NCI-H2029 treated with DMSO at 0.1 percent for 48 hours (cell line): ENCODE measurements around the gene FBXO38.
"Not testable (repeated sequence)": the region's sequence is repeated elsewhere in the genome, so short reads cannot be mapped to it uniquely, and the experiment has no call there.

ENCODE experiments used
- DNase-seq: peaks from one replicate; lab custom pipeline; 2025; lab: John Stamatoyannopoulos, UW

FBXO38 gene

DNA sequence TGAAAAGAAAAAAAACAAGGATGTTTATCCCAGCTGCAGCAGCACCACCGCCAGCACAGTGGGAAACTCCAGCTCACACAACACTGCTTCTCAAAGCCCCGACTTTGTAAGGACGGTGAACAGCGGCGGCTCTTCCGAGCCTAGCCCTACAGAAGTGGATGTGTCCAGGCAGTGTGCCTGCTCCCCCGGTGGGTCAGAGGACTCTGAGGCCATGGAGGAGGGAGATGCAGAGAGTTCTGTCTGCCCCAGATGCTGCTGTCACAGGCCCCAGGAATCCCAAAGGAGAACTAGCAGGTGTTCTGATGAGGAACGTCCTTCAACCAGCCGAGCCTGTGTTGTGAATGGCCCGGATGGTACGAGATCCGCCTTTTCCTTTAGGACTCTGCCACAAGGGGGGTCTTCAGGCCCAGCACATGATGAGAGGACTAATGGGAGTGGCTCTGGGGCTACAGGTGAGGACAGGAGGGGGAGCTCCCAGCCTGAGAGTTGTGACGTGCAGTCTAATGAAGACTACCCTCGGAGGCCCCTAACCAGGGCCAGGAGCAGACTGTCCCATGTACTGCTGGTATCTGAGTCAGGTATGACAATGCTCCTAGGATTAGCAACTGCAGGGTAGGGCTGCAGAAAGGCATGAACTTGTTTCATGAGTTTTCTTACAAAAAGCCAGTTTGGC, 43.7 kb downstream of the FBXO38 start:
- DNase-seq: no peak

DNA sequence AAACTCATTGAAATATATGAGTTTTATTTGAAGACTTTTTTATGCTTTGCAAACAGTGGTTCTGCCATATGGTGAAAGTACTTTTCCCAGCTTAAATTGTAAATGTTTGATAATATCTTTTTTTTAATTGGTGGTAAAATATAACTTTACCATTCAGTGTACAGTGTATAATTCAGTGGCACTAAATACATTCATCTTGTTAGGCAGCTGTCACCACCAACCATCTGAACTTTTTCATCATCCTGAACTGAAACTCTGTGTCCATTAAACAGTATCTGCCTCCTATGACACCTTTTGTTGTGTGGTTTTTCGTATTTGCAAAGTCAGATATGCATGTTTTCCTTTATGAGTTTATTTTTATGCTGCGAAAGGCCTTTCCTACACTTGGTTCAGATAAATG, 45.1 kb downstream of the FBXO38 start:
- no peak for DNase-seq

DNA sequence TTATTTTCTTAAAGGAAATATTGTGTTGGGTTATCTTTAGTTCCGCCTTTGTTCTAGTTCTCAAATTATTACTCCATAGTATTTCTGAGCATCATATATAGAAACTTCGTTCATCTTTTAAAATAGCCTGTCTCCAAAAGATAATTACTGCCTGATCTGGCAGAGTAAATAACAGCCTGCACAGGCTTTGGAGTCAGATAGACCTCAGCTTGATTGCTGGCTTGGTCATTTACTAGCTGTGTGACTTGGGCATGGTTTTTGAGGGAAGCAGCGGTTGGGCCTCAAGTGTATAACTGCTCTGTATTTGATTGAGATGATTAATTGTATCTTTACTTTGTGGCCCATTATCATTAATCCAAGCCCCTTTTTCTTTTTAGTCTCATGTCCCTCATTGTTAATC, 50.1 kb downstream of the FBXO38 start:
- DNase-seq: no peak

DNA sequence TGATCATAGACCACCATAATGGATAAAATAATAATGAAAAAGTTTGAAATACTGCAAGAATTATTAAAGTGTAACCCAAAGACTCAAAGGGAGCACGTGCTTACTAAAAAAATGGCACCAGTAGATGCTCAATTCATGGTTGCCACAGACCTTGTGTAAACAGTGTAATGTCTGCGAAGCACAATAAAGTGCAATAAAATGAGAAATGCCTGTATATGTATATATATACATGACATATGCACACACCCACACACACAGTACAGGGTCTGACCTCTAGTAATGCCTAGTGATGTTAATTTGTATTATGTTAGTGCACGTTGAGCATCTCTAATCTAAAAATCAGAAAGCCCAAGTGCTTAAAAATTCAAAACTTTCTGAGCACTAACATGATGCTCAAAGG, 52.3 kb downstream of the FBXO38 start:
- no peak for DNase-seq

DNA sequence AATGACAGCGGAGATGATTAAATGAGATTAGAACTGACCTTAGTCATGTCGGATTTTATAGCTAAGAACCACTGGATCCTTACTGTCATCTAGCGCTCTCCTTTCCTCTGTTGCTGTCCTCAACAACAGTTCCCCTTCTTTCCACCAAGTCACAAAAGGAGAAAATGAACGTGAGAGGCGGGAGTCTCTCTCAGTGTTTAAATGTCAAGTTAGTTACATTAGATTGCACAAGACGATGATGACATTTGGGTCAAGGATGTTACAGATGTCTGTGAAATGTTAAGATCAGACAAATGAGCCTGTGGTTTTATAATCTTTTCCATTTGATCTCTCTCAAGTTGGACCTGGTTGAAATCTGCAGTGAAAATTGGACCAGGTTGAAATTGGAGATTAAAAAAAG, 53.5 kb downstream of the FBXO38 start:
- no peak for DNase-seq

DNA sequence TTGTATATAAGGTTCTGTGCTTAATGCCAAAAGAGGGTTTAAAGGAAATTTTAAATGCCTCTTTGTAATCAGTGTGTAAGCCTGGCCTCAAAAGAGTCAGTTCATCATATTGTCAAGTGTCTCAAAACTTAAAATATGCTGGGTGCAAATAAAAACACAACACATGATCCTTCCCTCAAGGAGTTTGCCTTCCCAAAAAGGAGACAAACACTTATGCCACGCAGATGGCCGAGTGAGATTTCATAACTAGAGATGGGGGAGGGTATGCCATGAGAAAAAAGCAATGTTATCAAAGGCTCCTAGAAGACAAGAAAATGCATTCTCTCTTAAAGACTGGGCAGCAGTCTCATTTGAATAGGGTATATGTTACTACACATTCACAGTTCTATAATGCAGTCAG, 55.2 kb downstream of the FBXO38 start:
- DNase-seq: no peak

DNA sequence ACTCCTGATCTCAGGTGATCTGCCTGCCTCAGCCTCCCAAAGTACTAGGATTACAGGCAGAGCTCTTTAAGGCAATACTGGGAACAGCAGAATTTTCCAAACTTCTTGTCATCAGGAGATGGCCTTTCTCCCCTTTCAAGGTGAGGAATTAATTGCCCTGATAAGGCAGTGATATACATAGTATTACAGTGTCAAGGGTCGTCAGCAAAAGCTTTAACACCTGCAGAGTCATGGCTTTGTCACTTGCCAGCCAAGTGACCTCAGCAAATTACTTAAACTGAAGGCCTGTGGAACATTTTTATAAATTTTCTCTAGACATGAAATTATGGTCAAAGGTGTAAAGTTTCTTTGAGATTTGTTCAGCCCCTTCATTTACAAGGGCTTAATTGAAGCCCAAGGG, 59.5 kb downstream of the FBXO38 start:
- DNase-seq: no peak

DNA sequence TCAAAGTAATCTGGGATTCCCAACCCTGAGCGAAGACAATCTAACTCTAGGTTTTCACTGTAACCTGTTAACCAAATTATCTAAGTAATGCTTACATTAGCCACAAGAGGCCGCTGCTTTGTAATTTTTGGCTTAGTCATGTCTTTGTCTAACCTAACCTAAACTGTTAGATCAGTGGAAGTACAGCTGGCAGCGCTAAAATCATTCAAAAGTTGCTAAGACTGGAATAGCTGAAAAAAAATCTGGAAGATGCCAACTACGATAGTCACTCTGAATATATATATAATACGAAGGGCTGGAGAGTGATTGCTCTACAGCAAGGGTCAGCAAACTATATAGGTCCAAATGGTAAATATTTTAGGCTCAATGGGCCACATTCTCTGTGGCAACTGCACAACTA, 60.2 kb downstream of the FBXO38 start:
- peak; percentile 54 for DNase-seq

DNA sequence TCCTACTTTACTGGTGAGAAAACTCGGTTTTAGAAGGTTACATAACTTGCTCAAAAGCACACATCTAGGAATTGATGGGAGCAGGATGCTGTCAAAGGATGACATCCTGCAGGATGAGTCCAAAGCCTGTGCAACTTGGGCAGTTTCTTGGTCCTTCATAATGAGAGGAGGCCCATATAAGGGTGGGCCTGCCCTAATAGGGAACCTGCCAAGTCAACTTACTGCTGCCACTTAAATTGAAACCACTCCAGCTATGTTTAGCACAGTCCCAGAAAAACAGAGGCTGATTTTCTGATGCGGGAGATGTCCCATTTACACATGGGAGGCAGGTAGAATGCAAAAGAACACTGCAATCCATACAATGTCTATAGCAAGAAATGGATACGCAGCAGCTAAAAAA, 61.8 kb downstream of the FBXO38 start:
- DNase-seq: no peak

DNA sequence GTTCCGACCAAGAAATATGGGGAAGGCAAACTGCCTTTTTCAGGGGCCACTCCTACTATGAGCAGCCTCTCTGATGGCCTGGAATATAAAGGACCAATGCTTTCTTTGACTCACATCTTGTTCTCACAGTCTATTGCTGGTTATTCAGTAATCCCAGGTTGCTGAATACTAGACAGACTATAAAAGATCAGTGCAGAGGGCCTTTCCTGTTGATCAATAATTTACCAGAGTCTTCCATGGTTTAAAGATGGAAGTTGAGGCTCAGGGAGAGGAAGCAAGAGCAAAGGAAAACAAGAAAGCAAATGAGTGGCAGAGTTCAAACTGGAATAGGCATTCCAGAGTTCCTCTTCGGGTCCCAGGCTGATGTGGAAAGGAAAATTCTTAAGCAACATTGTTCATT, 62.9 kb downstream of the FBXO38 start:
- DNase-seq: no peak

DNA sequence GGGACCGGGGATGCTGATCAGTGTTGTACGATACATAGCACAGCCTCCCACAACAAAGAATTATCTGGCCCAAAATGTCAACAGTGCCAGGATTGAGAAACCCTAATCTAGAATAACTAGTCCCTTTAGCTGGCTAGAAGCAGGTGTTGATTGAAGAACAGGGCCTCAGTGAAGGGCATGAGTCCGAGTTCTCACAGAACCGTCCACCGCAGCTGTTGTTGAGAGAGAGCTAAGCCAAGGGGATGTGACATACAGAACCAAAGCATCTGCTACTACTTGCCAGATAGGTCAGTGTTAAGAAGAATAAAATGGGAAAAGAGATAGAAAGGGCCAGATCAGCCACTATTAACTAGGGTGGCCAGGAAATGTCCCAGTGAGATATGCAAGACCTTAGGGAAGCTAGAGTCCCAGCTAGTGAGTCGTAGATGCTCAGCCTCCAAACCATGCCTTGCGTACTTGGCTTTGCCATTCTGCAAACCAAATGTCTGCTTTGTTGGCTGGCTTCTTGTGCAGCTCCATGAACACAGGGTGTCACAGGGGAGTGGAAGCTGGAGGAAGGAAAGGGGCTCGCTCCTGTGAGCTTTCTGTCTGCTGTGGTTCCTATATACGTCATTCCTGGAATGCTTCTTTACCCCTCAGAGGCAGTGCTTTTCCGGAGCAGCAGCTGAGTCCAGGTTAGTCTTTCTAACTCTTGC, 68.9 kb downstream of the FBXO38 start:
- DNase-seq: no peak

DNA sequence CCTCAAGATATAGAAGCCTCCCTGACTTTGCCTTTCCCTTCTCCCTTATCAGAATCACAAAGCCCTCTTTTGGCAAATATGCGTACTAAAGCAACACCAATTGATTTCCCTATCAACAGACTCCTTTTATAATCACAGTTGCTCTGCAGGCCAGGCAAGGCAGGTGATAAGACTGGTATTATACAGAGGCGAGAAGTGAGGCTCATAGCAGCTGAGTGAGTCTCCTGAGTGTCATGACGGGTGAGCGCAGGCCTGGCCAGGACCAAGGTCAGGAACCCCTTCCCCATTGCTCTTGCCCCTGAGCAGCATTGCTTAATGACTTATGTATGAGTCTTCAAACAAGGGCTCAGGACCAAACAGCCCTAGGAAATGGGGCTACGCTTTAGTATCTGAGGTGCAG, 70.8 kb downstream of the FBXO38 start:
- DNase-seq: no peak

DNA sequence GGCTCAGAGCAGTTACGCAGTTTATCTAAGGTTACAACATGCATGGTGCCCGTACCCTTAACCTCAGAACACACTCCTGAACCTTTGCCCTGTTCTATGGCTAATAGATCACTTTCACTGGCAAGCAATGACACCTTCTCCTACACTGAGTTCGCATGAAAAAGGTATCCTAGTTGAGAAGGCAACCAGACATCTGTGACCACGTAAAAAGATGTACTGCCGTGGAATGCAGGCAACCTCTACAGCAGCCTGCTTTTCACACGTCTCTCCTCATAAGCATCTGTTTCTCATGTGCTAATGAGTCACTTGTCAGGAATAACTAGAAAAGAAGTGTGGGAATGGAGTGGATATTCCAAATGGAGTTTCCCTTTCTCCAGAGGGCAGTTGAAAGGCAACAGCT, 71.4 kb downstream of the FBXO38 start:
- DNase-seq: no peak

DNA sequence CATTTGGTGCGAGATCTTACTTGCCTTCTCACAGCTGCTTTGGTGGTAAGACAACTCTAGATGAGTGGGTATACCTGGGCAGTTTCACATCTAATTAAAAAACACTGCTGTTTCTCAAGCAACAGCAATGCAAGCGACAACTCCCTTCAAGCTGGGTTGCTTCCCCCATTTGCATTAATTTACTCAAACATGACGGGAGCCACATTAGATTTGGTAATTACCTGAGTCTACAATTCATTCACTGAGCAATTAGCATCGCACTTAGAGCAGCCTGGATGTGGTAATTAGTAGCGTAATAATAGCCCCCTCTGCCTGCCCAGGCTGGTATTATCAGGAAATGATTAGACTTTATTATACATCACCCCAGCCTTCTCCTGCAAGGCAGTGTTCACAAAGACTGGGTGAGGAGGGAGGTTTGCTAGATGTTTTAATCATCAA, 73.4 kb downstream of the FBXO38 start:
- no peak for DNase-seq

DNA sequence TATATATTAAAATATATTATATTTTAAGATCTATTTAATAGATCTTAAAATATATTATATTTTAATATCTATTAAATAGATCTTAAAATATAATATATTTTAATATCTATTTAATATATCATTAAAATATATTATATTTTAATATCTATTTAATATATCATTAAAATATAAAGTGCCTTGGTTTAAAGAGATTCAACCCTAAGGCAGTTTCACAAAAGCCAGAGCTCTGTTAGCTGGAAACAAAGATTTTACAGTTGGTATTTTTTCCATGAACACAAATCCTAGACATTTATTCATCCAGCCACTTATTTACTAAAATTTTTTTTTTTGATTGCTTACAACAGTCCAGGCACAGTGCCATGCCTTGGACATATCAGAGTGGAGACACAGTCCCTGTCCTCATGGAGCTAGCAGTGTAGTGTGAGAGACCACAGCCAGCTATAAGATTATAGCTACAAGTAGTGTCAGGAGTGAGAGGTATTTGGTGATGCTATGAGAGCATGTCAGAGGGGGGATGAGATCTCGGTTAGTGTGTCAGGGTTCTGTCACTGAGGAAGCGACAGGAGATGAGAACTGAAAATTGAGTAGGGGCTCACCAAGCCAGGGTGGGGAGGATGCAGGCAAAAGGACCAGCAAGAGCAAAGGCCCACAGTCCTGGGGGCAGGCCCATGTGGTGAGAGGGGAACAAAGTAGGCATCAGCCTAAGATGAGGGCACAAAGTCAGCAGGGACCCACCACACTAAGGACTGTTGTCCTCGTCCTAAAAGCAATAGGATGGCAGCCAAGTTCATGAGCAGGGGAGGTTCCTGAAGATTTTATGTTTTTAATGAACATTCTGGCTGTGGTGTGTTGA, 74.5 kb downstream of the FBXO38 start:
- no peak for DNase-seq

DNA sequence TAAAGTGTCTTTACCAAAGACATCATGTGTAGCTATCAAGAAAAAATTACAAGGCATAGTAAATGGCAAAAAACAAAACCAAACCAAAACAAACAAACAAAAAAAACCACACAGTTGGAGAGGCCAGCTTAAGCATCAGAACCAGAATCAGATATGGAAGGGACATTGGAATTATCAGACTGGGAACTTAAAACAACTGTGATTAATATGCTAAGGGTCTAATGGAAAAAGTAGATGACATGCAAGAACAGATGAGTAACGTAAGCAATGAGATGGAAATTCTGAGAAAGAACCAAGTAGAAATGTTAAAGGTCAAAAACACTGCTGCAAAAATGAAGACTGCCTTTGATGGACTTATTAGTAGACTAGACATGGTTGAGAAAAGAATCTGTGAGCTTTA, 75.9 kb downstream of the FBXO38 start:
- no peak for DNase-seq

DNA sequence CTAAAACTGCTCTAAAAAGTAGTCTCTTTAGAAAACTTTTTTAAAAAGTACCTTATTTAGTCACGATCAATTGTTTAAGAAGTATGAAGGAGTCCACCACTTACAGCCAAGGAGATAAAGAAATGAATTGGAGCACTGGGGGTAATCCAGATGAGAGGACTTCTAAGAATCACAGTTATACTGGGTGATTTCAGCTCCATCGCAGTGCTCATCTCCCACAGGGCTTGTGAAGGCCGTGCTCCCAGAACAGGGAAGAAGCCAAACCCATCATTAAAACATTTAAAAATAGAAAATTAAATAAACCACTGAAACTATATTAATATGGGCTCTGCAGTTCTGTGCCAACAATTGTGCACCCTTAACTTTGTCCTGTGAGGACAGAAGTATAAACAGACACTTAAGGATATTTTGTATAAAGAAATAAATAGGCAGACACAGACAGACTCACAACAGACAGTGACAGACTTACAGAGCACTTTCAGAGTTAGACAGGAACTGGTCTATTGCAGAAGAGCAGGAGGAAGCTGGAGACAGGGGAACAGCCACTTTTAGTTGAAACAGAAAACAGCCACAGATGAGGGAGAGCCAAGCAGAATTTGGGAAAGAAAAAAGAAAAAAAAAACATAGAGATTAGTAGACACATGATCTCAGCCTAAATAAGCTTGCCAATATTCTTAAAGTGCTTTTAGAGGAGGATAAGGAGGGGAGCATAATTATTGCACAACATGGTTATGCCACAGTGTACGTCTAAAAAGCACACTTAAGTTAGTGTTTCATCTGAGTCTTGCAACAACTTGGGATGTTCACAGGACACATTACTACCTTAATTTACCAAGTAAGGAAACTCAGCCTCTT, 81.8 kb downstream of the FBXO38 start:
- DNase-seq: no peak

DNA sequence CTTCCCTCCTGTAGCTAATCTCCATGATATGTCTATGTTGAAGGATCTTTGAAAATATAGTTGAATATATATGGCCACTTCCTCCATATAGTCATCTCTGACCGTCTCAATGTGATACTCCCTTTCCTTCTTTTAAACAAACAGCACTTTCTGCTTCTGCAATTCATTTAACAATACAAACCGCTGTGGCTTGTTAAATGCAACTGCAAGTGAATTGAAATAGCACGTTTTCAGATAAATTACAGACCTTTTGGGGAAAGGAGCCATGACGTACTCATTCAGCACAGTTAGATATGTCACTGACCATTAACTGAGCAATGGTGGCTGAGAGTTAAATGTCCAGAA, 82.5 kb downstream of the FBXO38 start:
- DNase-seq: no peak

DNA sequence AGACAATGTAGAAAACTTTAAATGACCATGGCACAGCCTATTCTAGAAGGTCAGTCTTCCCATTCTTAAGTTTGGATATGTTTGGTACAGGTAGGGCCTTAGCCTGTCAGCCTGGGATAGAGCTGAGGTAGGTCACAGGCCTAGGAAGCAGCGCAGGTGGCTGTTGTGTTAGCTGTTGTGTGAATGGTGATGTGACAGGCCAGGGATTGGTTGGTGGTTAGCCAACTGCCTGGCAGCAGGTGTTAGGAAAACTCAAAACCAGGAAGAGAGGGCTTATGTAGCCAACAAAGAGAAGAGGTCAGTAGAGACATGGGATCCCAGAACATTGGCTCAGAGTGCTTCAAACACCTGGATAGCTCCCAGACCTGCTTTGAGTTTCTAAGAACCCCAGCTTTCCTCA, 84.2 kb downstream of the FBXO38 start:
- DNase-seq: peak; percentile 73

DNA sequence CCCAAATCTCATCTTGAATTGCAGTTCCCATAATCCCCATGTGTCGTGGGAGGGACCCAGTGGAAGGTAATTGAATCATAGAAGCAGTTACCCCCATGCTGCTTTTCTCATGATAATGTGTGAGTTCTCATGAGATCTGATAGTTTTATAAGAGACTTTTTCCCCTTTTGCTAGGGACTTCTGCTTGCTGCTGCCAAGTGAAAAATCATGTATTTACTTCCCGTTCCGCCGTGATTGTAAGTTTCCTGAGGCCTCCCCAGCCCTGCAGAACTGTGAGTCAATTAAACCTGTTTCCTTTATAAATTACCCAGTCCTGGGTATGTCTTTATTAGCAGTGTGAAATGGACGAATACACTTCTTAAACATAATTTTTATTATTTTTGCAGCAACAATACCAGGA, 85.0 kb downstream of the FBXO38 start:
- not testable (repeated sequence) for DNase-seq

DNA sequence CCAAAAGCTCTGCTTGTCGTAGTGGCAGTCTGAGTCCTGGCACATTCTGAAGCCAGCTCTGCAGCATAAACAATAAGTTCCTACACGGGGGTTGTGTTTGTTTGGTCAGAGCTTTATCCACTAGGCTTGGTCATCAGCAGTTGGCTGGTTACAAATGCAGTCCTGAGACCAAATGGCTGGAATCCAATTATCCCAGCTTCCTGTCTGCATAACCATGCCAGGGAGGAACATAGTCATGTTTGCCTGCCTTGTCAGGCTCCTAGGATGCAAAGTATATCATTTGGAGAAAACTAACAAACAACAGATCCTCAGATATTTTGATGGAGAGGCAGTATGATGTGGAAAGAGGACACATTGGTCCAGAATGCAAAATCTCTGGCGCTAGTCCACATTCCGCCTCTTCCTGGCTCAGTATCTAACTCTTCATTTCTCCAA, 85.8 kb downstream of the FBXO38 start:
- peak; percentile 45 for DNase-seq

DNA sequence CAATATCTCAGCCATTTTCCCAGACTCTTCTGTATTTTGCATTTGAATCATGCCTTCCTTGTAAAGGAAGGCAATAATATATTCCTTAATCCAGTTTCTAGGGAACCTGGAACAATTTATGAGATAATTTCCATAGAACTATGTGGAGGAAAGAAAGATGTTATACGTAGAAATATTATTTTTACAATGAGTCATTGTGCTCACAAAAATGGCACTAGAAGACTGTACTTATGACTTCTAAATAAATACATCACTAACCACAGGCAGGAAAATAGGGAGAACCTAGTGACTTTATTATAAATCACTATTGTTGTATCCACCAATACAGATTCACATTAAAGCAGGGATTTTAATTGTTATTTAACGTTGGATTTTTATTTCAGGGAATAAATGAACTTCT, 87.6 kb downstream of the FBXO38 start:
- no peak for DNase-seq
